ENCODE measurements around the gene RGR. TPM values are rescaled to one million over a fixed set of nuclear protein-coding genes. Genes with fewer than 3 reads are reported as not detected.

The RGR gene
- total RNA-seq, 1 experiment from 2014 or later = not detected

GRCh38 chr10:84217746-84218145, 27.1 kb upstream of the RGR start:
- Mint-ChIP-seq H3K27me3 (ENCODE audit: unreplicated experiment) (peaks cover 29% of the 10 kb centered on the region), H3K9me3 (ENCODE audit: low read depth, unreplicated experiment) (peaks cover 4% of the 10 kb centered on the region), H3K27ac (ENCODE audit: unreplicated experiment) (no peak overlapping the region), H3K36me3 (ENCODE audit: insufficient read depth, unreplicated experiment) (no peaks in the 10 kb centered on the region), H3K4me3 (ENCODE audit: low read depth, unreplicated experiment) (no peak overlapping the region), H3K4me1 (ENCODE audit: low read depth, unreplicated experiment) (no peaks in the 10 kb centered on the region)
- no peak for DNase-seq
- intact Hi-C loops (cut with micrococcal nuclease; ENCODE audit: unreplicated experiment) = no loop called here
- BruUV-seq (replicated peaks) = no TSS peak
- no peak for TF ChIP-seq CTCF (IDR thresholded peaks at IDR 0.05; ENCODE audit: unreplicated experiment)
- CTCF ChIA-PET = no interaction called here

- CTCF ChIA-PET = no interaction called here
- Mint-ChIP-seq H3K4me1 (ENCODE audit: low read depth, unreplicated experiment) (no peaks in the 10 kb centered on the region), H3K4me3 (ENCODE audit: low read depth, unreplicated experiment) (no peak overlapping the region), H3K27ac (ENCODE audit: unreplicated experiment) (no peak overlapping the region), H3K27me3 (ENCODE audit: unreplicated experiment) (peaks cover 47% of the 10 kb centered on the region), H3K36me3 (ENCODE audit: insufficient read depth, unreplicated experiment) (no peaks in the 10 kb centered on the region), H3K9me3 (ENCODE audit: low read depth, unreplicated experiment) (peaks cover 4% of the 10 kb centered on the region)
- no peak for DNase-seq
- intact Hi-C loops (cut with micrococcal nuclease; ENCODE audit: unreplicated experiment) = no loop called here
- BruUV-seq (replicated peaks) = no TSS peak
- no peak for TF ChIP-seq CTCF (IDR thresholded peaks at IDR 0.05; ENCODE audit: unreplicated experiment)
These were observed 22.9 kb upstream of the RGR start for GRCh38 chr10:84221916-84222315.

- BruUV-seq (replicated peaks) = no TSS peak
- Mint-ChIP-seq H3K4me3 (ENCODE audit: low read depth, unreplicated experiment) (no peak overlapping the region), H3K36me3 (ENCODE audit: insufficient read depth, unreplicated experiment) (no peaks in the 10 kb centered on the region), H3K27ac (ENCODE audit: unreplicated experiment) (no peak overlapping the region), H3K9me3 (ENCODE audit: low read depth, unreplicated experiment) (no peaks in the 10 kb centered on the region), H3K27me3 (ENCODE audit: unreplicated experiment) (peaks cover 39% of the 10 kb centered on the region), H3K4me1 (ENCODE audit: low read depth, unreplicated experiment) (no peaks in the 10 kb centered on the region)
- no peak for DNase-seq
- intact Hi-C loops (cut with micrococcal nuclease; ENCODE audit: unreplicated experiment) = no loop called here
- CTCF ChIA-PET = no interaction called here
- TF ChIP-seq CTCF (IDR thresholded peaks at IDR 0.05; ENCODE audit: unreplicated experiment) = no peak
These were observed 20.3 kb upstream of the RGR start for GRCh38 chr10:84224411-84225028.

GRCh38 chr10:84225427-84226173, 19.3 kb upstream of the RGR start, which contains the start of gene LRIT2:
LRIT2 (minus strand) TSS chr10:84225544; CDS start chr10:84225520, 24 bp downstream.
- Mint-ChIP-seq H3K27ac (ENCODE audit: unreplicated experiment) (no peak within 1 kb of the TSS), H3K27me3 (ENCODE audit: unreplicated experiment) (peaks cover 44% of the 10 kb centered on the region), H3K36me3 (ENCODE audit: insufficient read depth, unreplicated experiment) (no peaks in the 10 kb centered on the region), H3K4me3 (ENCODE audit: low read depth, unreplicated experiment) (no peak within 1 kb of the TSS), H3K4me1 (ENCODE audit: low read depth, unreplicated experiment) (no peaks in the 10 kb centered on the region), H3K9me3 (ENCODE audit: low read depth, unreplicated experiment) (no peaks in the 10 kb centered on the region)
- no TSS peak for BruUV-seq (replicated peaks)
- CTCF ChIA-PET = no interaction called here
- TF ChIP-seq CTCF (IDR thresholded peaks at IDR 0.05; ENCODE audit: unreplicated experiment) = no peak
- intact Hi-C loops (cut with micrococcal nuclease; ENCODE audit: unreplicated experiment) = no loop called here
- no peak for DNase-seq

Data from Calu3 (cell line).